Fibroblast of skin of right quadriceps (primary cell): Measurements from ENCODE around the gene PRUNE2.
A peak's percentile ranks its signal among the peaks of the same experiment; 100 is the strongest.

Source experiments
- DNase-seq: peaks from one replicate; pipeline ENCODE4 v3.0.0-alpha.2; 2013

Gene PRUNE2

DNA sequence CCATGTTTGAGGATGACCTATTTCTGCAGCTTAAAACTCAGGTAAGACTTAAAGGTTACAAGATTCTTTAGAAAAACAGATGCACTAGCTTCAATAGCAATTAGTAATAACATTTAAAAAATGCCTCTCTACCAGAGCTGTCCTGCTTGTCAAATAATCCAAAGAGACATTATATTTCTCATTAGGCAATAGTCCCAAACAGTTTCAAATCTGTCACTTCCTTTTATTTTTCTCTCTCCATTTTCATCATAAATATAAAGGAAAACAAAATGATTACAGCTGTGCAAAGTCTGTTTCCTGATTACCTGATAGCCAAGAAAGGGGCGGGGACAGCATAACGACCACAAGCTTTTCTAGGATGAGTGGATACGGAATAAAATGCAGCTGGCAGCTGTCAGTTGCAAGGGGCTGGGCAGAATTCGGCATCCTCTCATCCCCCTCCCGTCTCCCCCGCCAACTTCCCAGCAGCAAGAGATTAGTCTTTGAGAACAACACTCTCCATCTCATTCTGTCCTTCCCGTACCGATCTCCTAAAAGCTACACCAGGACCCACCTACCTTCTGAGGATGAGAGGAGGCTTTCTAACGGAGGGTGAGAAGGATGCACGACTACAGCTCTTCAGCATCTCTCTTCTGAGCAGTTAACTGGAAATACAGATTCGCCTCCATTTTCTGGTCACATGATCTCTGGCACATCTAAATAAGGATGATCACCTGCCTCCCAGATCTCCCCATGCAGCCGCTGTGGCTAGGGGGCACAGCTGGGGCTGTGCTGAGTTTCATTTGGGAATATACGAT lies 214.2 kb downstream of the PRUNE2 start:
- DNase-seq, result no peak

DNA sequence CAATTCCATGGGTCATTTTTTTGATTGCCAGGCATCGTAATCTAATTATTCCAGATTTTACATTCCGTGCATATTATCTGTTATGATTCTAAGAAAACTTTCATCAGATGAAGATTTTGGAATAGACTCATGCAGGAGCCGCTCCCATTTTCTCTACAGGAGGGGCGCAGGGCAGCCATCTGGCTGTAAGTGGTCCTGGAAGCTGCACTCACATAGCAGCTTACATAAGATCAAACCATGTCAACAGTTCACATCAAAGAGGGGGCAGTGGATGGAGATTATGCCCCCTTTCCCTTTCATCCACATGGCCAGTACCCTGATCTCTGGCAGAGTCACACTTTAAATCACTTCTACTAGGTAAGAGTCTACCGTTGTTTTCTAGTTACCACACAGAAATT lies 214.9 kb downstream of the PRUNE2 start:
- DNase-seq, result no peak

DNA sequence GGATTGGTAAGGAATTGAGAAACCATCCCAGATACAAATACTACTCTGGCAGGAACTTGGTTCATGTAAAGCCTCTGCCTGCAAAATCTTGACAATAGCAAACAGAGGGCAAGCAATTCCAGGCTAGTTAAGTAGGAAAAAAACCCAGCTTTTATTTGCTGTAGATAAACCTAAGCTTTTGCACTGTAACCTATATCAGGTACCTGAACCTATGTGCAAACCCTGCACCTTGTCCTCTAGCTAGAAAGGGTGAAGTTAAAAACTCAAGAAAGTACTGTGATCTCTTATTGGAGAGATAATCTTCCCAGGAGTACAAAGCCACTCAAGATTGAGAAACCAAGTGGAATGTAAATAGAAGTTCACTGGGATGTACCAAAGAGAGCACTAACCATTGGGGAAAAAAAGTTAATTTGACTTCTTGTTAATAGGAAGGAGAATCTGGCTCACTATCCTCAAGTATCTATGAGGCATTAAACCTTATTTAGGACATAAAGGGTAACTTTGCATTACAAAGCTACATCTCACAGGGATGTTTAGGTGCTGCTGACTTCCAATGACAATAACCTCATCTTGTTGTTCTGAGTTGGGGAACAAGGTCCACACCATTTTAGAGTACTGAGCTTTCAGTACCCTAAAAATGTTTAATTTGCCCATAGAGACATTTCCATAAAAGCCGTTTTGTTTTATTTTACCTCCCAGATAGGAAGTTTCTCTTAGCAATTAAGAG lies 215.5 kb downstream of the PRUNE2 start:
- DNase-seq, result no peak

- no peak for DNase-seq
Measured at GRCh38 chr9:76688471-76689238, 217.3 kb downstream of the PRUNE2 start.

DNA sequence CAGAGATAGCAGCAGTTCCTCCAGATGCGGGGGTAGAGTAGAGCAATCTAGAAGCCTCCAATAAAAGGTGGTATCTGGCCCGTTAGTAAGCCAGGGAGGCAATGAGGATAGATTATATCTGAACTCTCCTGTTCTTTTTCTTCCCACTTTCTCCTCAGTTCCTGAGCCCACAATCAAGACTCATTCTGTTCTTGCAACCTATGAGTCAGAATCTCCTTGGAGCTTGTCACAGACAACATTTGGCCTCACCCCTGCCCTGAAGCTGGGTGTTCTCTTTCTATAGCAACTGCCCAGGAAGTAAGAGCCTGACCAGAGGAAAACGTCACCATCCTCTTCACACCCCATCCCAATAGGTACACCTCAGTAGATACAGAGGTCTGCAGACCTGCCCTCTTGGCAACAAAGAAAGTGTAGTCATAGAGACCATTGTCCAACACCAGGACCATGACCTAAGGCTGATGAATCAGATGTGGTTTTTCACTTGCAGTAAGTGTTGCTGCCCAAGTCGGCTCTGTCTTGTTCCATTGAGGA lies 218.0 kb downstream of the PRUNE2 start:
- peak; percentile 50 for DNase-seq

GRCh38 chr9:76686756-76687155 lies 219.2 kb downstream of the PRUNE2 start:
- DNase-seq, result no peak

DNA sequence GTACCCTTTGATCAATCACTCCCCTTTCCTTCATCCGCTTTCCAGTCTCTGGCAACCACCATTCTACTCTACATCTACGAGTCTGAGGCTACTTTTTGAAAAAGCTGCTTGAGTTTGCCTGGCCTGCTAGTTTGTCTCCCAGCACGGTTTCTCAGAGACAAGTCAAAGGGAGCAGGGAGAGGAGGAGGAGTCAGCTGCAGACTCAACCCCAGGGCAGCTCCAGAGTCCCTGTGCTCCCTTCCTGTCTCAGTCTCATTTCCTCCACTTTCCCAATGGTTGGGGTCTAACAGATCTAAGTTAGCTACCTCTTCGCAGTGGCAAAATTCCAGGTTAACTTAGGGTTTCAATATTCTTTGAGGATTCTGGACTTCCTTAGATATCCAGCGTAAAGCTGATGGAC lies 221.7 kb downstream of the PRUNE2 start:
- no peak for DNase-seq

DNA sequence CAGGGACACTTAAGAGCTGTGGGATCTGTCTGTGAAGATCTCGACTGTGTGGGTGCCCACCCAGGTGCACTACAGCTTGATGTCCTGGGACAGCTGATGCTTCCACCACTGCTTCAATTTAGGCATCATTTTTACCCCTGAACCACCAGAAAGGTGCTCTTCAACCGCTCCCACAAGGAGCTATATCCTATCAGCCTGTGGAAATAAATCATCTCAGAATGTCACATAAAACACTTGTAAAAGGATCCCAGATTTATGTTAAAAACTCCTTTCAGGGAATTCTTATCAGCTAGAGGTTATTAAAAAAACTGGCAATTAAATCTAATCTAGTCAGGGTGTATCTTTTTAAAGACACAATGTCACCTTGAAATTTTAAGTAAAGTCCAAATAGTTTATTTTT lies 224.4 kb downstream of the PRUNE2 start:
- no peak for DNase-seq

DNA sequence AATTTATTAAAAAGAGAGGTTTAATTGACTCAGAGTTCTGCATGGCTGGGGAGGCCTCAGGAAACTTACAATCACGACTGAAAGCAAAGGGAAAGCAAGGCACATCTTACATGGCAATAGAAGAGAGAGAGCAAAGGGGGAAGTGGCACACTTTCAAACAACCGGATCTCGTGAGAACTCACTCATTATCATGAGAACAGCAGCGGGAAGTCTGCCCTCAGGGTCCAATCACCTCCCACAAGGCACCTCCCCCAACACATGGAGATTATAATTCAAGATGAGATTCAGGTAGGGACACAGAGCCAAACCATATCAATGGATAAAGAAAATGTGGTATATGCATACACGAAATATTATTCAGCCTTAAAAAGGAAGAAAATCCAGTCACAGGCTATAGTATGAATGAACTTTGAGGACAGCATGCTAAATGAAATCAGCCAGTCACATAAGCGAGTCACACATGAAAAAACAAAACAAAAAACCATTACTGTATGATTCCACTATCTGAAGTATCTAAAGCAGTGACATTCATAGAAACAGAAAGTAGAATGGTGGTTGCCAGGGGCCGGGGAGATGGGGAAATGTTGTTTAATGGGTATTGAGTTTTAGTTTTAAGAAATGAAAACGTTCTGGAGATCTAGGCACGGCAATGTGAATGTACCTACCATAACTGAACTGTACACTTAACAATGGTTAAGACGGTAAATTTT lies 225.0 kb downstream of the PRUNE2 start:
- no peak for DNase-seq

DNA sequence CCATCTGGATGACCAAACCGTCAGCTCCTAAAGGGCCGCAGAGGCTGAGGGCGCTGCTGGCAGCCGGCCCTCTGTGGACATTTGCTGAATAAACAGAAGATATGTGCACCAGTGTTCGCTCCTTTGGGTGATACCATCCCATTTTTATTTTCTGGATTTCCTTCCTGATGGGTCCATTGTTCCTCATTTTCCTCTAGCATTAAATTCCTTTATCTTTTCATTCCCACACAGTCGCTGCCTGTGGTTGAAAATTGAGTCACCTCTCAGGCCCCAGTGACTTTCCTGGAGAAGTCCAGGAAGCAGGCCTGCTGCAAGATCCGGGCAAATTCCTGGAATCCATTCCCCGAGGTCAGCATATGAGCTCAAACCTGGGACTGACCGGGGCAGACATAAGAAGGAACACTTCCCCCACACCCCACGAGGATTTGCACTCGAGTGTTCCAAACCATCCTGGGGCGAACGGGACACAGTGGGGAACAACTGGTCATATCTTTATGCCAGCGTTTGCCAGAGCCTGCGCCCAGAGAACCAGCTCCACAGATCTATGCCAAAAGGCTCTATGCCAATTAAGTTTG lies 228.3 kb downstream of the PRUNE2 start:
- peak; percentile 32 for DNase-seq

DNA sequence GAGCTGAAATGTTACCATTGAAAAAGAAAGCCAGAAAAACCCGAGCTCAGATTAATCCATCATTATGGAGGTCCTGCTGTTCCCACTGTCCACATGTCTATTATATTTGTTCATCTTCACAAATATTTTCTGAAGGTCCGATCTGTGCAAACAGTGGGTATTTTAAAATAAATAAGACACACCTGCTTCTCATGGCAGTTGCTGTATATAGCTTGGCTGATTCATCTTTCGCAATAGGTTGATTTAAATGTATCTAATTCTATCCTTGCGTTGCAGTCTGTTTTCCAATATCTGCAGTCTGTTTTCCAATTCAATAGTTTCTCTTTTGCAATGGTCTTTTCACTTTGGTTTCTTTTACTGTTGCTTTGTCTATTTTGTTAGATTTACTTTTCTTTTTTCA lies 229.1 kb downstream of the PRUNE2 start:
- no peak for DNase-seq

- peak; percentile 59 for DNase-seq
Measured at GRCh38 chr9:76667521-76667957, 238.4 kb downstream of the PRUNE2 start.

DNA sequence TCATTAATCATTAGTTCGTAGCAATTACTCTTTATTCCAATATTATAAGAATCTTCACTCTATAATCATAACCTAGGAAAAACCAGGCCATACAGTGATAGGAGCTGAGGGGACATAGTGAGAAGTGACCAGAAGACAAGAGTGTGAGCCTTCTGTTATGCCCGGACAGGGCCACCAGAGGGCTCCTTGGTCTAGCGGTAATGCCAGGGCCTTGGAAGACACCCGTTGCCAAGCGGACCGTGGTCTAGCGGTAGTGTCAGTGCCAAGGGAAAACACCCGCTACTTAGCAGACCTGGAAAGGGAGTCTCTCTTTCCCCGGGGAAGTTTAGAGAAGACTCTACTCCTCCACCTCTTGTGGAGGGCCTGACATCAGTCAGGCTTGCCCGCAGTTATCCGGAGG lies 239.9 kb downstream of the PRUNE2 start:
- peak; percentile 22 for DNase-seq

DNA sequence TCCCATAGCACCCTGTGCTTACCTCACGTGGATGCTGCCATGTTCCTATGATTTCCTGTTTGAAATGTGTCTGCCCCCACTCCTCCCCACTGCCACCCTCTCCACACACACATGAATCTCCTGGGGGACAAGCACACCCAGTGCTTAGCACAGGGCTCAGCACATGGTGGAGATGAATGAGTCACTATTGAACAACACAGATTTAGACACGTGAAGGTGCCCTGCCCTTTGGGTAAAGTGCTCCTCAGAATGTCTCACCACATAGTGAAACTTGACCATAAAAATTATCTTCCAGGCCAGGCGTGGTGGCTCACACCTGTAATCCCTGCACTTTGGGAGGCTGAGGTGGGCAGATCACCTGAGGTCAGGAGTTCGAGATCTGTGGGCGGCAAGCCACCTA lies 240.5 kb downstream of the PRUNE2 start:
- DNase-seq, result no peak

GRCh38 chr9:76664120-76664519 lies 241.8 kb downstream of the PRUNE2 start:
- no peak for DNase-seq

GRCh38 chr9:76662476-76663281 lies 243.2 kb downstream of the PRUNE2 start:
- DNase-seq, result no peak

GRCh38 chr9:76658510-76659231 lies 247.2 kb downstream of the PRUNE2 start:
- DNase-seq, result peak; percentile 67

DNA sequence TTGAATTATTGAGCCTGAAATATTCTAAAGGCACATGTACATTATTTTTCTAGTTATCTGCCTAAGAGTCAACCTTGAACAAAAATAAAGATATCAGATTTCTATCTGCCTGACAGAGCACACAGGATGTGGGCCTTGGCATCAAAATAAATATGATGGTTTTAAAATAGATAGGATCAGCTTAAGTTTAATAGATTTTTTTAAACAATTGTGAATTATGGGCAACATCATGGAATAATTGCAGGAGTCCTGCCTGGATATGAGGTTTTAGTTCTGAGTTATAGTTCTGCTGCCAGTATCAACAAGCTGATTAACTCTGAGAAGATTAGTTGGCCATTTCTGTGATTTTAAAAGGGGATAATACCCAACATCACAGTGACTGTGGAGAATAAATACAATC lies 248.6 kb downstream of the PRUNE2 start:
- peak; percentile 17 for DNase-seq

DNA sequence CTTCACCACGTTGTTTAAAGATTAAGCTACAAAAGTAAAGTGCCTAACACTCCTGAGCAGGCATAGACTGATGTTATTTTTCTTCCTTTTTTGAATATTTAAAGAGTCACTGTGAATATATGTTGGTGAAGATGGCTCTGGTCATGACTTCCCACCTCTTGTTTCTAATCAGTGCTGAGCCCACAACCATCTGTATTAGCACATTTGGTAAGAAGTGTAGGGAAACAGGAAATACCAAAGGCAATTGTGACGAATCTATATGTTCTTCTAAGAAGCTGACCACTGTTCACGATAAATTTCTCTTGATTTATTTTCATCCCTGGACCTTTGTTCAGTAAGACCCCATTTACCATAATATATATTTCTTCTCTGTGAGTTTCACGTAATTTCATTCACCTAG lies 249.9 kb downstream of the PRUNE2 start:
- peak; percentile 58 for DNase-seq

DNA sequence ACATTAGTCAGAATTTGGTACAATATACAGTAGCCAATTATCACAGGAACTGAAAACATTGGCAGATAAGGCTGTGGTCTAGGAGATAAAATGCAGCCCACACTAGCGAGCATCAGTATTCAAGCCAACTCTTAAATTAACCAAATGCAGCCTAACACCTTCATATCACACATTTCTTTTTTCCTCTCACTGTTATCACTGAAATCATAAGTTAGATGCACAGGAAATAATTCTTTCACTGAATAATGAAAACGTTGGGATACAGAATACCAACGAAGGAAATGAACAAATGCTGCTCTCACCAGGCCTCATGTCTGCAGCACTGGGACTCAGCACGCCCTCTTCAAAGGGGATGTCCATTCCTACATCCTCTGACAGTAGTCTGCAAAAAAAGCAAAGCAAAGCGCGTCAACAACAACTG lies 250.8 kb downstream of the PRUNE2 start:
- peak; percentile 17 for DNase-seq

DNA sequence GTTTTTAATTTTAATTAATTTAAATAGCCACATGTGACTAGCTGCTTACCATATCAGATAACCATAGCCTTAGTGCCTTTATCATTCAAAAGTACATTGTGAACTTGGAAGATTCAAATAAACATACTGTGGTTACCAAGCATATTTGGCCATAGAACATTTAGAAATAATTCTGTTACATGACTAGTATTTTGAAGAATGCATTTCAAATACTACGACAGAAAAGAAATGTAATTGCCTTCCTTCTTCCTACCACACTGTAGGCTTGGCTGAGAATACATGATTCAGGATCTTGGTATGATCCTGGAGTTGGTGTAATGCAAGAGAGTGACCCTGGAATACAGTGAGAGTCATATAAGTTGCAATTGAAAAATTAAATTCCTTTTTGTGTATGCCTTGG lies 251.3 kb downstream of the PRUNE2 start:
- peak; percentile 97 for DNase-seq
